Kidney (tissue), 14 donors: Measurements from ENCODE around the gene CAPZB. TPM values are rescaled to one million over a fixed set of nuclear protein-coding genes. Genes with fewer than 3 reads are reported as not detected.

Experiments used
- DNase-seq, 5 donors: peaks; one replicate each; pipeline ENCODE4 v3.0.0-alpha.2; 2013 to 2020
- FAIRE-seq: peaks from 2 replicates; lab custom pipeline; 2012; peaks lifted over from hg19 to GRCh38; lab: Jason Lieb, UNC
- H3K27ac ChIP-seq, 2 donors: one replicate each; pipeline ENCODE4 v1.7.0; 2013; ENCODE audit warnings: low read depth in 2 of 2, low read length in 2 of 2, inconsistent platforms in 1 of 2
- H3K27me3 ChIP-seq: one replicate; pipeline ENCODE4 v1.7.1; 2013; ENCODE audit warnings: low read length, inconsistent platforms; ENCODE audit not compliant: control insufficient read depth, insufficient read depth
- H3K36me3 ChIP-seq, 3 donors: one replicate each; pipeline versions ENCODE4 v1.7.0 to v1.7.1; 2013; ENCODE audit warnings: low read length in 3 of 3, control low read depth in 1 of 3, inconsistent platforms in 1 of 3; ENCODE audit not compliant: insufficient read depth in 3 of 3, control insufficient read depth in 2 of 3
- H3K4me1 ChIP-seq, 3 donors: one replicate each; pipeline versions ENCODE4 v1.7.0 to v1.7.1; 2013; ENCODE audit warnings: low read length in 3 of 3, inconsistent platforms in 1 of 3, low read depth in 1 of 3; ENCODE audit not compliant: control insufficient read depth in 2 of 3, insufficient read depth in 2 of 3
- H3K4me3 ChIP-seq, 3 donors: one replicate each; pipeline versions ENCODE4 v1.7.0 to v1.8.1; 2013; ENCODE audit warnings: low read length in 3 of 3, control low read depth in 1 of 3, inconsistent platforms in 1 of 3
- H3K9ac ChIP-seq, 3 donors: one replicate each; pipeline versions ENCODE4 v1.7.0 to v1.7.1; 2013; ENCODE audit warnings: low read length in 3 of 3, control low read depth in 1 of 3, inconsistent platforms in 1 of 3
- H3K9me3 ChIP-seq, 3 donors: one replicate each; pipeline versions ENCODE4 v1.7.0 to v1.7.1; 2013; ENCODE audit warnings: low read length in 3 of 3, control low read depth in 1 of 3, inconsistent platforms in 1 of 3; ENCODE audit not compliant: control insufficient read depth in 2 of 3, insufficient read depth in 1 of 3
- CTCF ChIP-seq: IDR thresholded peaks from 3 replicates; pipeline ENCODE4 v1.5.1; 2012; ENCODE audit warnings: mild to moderate bottlenecking, moderate library complexity, borderline replicate concordance; ENCODE audit not compliant: insufficient read depth; ENCODE audit errors: extremely low read depth
- intact Hi-C: fragments of 100-400 bp; cut with DNase I; formaldehyde crosslinking; loops from one replicate; pipeline ENCODE4 v1.11.1; 2022
- polyA plus RNA-seq: library from polyadenylated mRNA; stranded (reverse); fragments of 350-450 nt; fragmentation: Illumina TruSeq; extraction: RNeasy Lipid Tissue Mini Kit (QIAGEN cat#74804); gene quantifications from one replicate; pipeline ENCODE4 v1.2.3, GENCODE V29; 2014; ENCODE audit warnings: low read depth, low replicate concordance; ENCODE audit not compliant: insufficient read depth
- total RNA-seq: library from RNA; stranded (reverse); fragmentation: NEBNext Ultra II Directional; extraction: Animal tissue kit (Norgen Biotek cat#: 25700); gene quantifications from one replicate; pipeline ENCODE4 v1.2.1, GENCODE V29; 2021
- donor health status: control.
- donor health status: control.
- donor health status: control.
- donor health status: control.
- donor health status: control.
- donor health status: DM: yes; HTN: yes; CAD: no.
- donor health status: Normal renal cell carcinoma (clear cell type).

CAPZB gene
- total and polyA plus RNA-seq, 2 donors from 2014 or later: 253 to 265 TPM

GRCh38 chr1:19360843-19361610, 124.3 kb downstream of the CAPZB start:
- H3K4me1 ChIP-seq: peaks cover 0 to 6% (median 0%) of the 10 kb centered on the region in 3 donors
- no peak overlapping the region for H3K9ac ChIP-seq
- no peaks in the 10 kb centered on the region for H3K27me3 ChIP-seq
- H3K27ac ChIP-seq: no peak overlapping the region
- no peak for FAIRE-seq
- peaks cover under 1 to 6% (median 5%) of the 10 kb centered on the region in 3 donors for H3K36me3 ChIP-seq
- intact Hi-C loops: no loop called here
- no peak for TF ChIP-seq CTCF
- peak in 1 of 5 donors; percentile 34 for DNase-seq
- H3K4me3 ChIP-seq: no peak overlapping the region
- H3K9me3 ChIP-seq: no peaks in the 10 kb centered on the region

- Histone ChIP-seq H3K4me3 (no peak overlapping the region), H3K36me3 (peaks cover 5 to 12% (median 6%) of the 10 kb centered on the region in 3 donors), H3K9me3 (no peaks in the 10 kb centered on the region), H3K27ac (no peak overlapping the region), H3K9ac (no peak overlapping the region), H3K4me1 (peaks cover 0 to 6% (median 0%) of the 10 kb centered on the region in 3 donors), H3K27me3 (no peaks in the 10 kb centered on the region)
- intact Hi-C loops: no loop called here
- no peak for TF ChIP-seq CTCF
- no peak for FAIRE-seq
- DNase-seq: peak in 3 of 5 donors; percentile 38 to 58 (median 57)
These were observed 124.9 kb downstream of the CAPZB start for GRCh38 chr1:19360432-19360831.

GRCh38 chr1:19360016-19360415, 125.3 kb downstream of the CAPZB start:
- H3K4me3 ChIP-seq: no peak overlapping the region
- no peaks in the 10 kb centered on the region for H3K27me3 ChIP-seq
- TF ChIP-seq CTCF: no peak
- no peaks in the 10 kb centered on the region for H3K9me3 ChIP-seq
- no peak overlapping the region for H3K9ac ChIP-seq
- FAIRE-seq (no peak), DNase-seq (no peak)
- H3K36me3 ChIP-seq: peaks cover 5 to 12% (median 6%) of the 10 kb centered on the region in 3 donors
- no peak overlapping the region for H3K27ac ChIP-seq
- peaks cover 0 to 6% (median 0%) of the 10 kb centered on the region in 3 donors for H3K4me1 ChIP-seq
- intact Hi-C loops: no loop called here
